Measurements from ENCODE around the gene PDE2A.

PDE2A gene

GRCh38 chr11:72634016-72634415 is 40.2 kb downstream of the PDE2A start:
- no peak for DNase-seq

DNA sequence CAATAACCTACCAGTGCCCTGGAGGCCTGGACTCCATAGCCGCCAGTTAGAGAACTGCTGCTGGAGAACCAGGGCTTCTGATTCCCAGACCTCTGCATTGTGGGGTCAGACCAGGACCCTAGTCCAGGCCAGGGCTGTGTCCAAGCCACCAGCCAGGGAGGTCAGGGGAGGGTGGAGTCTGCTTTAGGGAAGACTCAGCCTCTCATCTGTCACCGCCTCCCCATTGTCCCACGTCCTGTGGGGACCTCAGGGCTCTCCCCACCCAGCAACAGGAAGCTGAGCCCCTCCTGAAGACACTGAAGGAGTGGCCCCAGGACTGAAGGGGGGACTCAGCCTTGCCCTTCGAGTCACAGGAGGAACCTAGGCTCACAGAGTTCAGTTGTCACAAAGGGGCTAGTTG is 41.2 kb downstream of the PDE2A start:
- DNase-seq = no peak

- no peak for DNase-seq
These were observed 42.2 kb downstream of the PDE2A start for GRCh38 chr11:72631806-72632731.

DNA sequence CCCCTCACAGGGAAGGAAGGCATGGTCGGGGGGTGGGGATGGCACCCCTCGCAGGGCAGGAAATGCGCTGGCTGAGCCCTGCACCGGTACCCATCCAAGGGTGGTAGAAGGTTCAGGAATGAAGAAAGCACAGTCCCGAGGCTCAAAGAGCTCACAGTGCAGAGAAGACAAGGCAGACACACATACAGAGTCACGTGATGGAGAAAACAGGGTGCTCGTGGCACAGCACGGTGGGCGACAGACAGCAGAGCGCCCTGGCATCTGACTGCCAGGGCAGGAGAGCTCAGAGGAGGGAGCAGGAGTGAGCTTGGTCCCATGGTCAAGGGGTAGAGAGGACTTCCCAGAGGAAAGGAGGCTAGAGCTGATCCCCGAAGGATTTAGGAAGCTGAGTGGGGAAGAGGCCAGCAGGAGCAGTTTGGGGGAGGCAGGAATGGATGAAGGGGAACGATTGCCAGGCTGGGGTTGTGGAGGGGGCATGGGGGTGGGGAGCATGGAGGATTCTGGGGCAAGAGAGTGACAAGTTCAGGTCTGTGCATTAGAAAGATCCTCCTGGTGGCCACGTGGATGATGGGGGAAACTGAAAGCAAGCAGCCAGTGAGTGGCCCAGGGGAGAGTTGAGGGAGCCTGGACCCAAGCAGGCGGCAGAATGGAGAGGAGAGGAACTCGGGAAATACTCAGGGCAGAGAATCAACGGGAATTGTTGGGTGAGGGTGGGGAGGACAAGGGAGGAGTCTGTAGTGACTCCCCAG is 43.9 kb downstream of the PDE2A start:
- DNase-seq = no peak

- DNase-seq = no peak
These were observed 45.0 kb downstream of the PDE2A start for GRCh38 chr11:72629266-72629665.

- DNase-seq = no peak
These were observed 46.5 kb downstream of the PDE2A start for GRCh38 chr11:72627594-72628281.

DNA sequence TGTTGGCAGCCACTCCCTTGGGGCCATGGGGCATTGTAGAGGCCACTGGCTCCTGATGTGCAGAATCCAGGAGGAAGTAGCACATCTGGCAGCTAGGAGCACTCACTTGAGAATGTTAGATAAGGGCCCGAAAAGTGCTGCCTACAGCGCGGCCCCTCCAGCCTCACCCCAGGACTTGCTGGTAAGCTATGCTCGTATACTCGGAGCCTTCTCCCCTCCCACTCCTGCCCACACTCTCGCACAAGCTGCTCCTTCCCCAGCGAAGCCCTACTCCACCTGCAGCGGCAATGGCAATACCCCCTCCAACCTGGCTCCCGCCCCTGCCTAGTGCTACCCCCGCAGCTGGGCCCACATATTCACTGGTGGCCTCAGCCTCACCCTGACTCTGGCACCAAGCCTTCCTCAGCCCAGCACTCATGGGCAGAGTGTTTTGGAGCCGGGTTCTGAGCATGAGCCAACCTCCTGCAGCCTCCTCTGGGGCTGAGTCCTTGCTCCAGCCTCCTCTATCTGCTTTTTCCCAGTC is 47.7 kb downstream of the PDE2A start:
- DNase-seq = no peak

DNA sequence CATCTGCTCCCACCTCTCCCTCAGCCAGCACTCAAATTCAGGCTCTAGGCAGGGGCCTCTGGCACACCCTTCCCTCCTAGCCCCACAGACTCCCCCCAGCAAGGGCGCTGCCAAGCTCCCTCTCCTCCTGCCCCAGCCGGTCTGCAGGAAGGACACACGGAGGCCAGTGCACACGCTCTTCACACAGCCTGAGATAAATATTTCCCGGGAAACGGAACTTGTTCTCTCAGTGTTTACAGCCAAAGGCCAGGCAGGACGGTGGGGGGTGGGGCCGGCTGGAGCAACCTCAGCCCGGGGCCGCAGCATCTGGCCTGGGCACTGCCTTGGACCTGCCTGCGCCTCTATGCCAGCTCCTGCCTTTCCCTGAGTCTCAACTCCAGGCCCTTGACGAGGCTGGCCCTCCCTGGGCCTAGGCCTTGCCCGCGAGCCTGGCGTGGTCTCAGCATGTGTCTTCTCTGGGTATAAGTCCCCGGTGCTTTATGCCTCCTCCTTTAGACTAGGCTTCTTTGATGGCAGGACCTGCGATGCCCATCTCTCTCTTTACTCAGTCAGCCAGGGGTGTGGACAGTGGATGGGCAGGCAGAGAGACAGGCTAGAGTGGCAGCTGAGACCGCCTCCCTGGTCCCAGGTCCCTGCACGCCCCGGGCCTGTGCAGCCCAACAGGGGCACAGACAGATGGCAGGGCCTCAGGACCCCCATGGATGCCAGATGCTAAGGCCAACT is 48.4 kb downstream of the PDE2A start:
- no peak for DNase-seq

DNA sequence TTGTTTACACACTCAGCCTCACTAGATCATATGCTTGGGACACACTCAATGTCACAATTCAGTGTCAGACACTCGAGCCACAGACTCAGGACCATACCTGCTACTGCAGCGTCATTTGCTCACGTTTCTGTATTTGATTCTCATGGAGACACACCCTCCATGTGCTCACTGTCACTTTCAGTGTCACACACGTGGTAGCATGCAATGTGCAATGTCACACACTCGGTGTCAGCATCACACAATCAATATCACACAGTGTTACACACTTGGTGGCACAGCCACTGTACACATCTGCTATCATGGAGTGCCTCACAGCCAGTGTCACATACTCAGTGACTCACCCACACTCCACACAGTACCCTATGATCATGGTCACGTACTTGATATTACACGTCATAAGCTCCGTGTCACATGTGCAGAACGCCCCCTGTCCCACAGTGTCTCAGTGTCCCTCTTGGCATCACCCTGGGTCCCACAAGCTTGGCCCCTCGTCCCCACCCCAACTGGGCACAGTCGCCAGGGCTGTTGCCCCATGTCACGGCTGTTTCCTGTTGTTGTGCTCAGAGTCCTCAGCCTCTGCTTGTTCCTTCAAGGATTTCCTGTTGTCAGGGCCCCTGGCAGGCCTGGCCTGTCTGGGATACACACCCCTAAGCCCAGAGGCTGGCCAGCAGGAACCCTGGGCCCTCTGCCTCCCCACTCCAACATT is 49.6 kb downstream of the PDE2A start:
- DNase-seq = no peak

- no peak for DNase-seq
These were observed 51.2 kb downstream of the PDE2A start for GRCh38 chr11:72623052-72623451.

DNA sequence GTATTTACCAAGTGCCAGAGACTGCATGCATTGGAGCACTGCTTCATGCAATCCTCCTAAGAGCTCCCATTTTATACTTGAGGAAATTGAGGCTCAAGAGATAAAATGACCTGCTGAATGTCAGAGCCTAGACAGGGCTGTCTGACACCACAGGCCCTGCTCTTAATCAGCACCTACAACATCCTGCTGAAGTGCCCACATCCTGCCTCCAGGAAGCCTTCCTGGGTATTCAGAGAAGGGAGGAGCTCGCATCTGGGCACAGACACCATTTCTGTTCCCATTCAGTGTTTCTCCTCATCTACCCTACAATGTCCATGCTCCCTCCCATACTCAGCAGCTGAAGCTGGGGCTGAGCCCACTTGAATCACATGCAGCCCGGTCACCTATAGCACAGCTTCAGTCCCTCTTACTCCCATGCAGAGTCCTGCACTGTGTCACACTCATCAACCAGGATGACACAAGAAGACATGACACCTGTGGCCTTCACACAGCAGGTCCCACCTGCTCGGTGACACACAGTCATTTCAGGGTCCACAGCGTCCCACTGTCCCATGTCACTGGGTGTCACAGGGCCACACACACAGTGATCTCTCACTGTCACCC is 53.1 kb downstream of the PDE2A start:
- DNase-seq = peak in 1 of 2 experiments; percentile 29

GRCh38 chr11:72618803-72619202 is 55.4 kb downstream of the PDE2A start:
- no peak for DNase-seq

GRCh38 chr11:72617080-72617762 is 57.0 kb downstream of the PDE2A start:
- no peak for DNase-seq

- DNase-seq = no peak
These were observed 57.6 kb downstream of the PDE2A start for GRCh38 chr11:72616655-72617054.

DNA sequence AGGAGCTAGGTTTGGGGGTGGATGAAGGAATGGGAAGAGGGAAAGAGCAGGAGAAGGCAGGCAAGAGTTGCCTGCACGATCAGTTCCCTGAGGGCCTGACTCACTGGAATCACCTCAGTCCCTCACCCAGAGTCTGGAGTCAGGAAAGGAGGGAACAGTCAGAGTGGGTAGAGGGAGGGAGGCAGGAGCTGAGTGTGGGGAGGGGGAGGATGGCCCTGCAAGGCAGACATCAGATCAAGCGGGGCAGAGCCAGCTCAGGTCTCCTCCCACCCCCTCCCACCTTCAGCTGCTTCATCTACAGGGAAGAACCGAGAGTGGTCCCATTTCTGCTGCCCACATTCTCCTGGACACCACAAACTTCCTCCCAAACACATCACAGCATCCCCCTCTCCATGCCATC is 58.9 kb downstream of the PDE2A start:
- no peak for DNase-seq

- DNase-seq = no peak
These were observed 59.8 kb downstream of the PDE2A start for GRCh38 chr11:72614381-72614780.

DNA sequence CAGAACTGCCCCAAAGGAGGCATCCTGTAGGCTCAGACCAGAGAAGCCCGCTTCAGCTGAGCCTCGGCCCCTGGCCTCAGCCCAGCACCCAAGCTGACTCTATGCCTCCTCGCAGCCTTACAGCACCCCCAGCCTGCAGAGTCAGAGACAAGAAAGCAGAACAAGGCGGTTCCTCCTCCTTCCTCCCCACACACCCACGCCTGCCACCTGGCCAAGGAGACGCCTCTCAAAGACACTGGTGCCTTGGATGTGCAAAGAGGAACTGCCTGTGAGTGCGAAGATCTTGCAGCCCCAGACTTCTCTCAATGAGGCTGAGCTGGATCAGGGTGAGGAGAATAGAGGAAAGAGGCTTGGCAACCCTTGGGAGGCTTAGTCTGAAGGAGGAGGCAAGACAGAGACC is 60.2 kb downstream of the PDE2A start:
- DNase-seq = no peak

- no peak for DNase-seq
These were observed 60.8 kb downstream of the PDE2A start for GRCh38 chr11:72613450-72613849.

DNA sequence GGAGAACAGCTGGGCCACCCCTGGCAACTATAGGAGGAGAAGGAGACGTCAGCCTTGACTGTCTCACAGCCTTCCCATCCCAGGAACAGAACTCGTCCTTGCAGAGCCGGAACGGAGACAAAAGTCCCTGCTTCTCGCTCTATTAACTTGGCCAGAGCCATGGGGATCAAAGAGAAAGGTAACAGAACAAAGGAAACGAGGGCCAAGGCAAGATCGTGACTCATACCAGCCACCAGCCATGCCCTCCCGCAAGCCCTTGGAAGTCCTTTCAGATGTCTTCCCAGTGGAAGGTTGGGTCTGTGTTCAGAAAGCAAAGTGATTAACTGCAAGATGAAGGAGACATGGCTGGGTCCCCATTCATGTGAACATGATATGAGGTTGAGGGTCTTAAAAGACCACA is 64.7 kb downstream of the PDE2A start:
- no peak for DNase-seq

GRCh38 chr11:72609045-72609444 is 65.2 kb downstream of the PDE2A start:
- DNase-seq = no peak

DNA sequence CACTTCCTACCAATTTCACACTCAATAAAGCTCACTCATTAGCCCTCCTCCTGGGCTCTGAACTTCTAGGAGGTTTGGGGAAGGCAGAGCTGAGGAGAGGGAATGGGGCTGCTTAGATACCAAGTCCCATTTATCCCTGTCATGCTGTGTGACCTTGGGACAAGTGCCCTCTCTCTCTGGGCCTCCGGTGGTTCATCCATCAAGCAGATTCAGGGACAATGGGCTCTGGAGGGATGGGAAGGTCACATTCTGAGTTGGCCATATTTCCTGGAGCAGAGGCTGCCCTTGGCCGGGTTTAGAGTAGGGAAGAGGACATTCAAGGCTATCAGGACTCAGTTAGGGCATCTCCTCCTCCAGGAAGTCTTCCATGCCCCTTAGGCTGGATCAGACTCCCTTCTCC is 66.7 kb downstream of the PDE2A start:
- no peak for DNase-seq

Data from activated T-cell treated with anti-CD3 and anti-CD28 coated beads, Interleukin-2, amount 50 U/mL, for 48 hours (primary cell).